Upper lobe of right lung (tissue), 1 donor: ENCODE measurements around the gene MGST2. TPM values are rescaled to one million over a fixed set of nuclear protein-coding genes. Genes with fewer than 3 reads are reported as not detected.

Experiments
- ATAC-seq: fragments of 200-7000 bp; cut with Tn5 transposase; one replicate; pipeline ENCODE4 v1.9.1; 2020; ENCODE audit warnings: mild to moderate bottlenecking, moderate library complexity
- DNase-seq: peaks from one replicate; pipeline ENCODE4 v3.0.0-alpha.2; 2020
- H3K27ac ChIP-seq: fragments of 200-600 bp; one replicate; pipeline ENCODE4 v1.8.0; 2022
- H3K27me3 ChIP-seq: fragments of 200-600 bp; one replicate; pipeline ENCODE4 v1.8.0; 2022; ENCODE audit warnings: mild to moderate bottlenecking
- H3K36me3 ChIP-seq: fragments of 200-600 bp; one replicate; pipeline ENCODE4 v1.8.0; 2022
- H3K4me1 ChIP-seq: fragments of 200-600 bp; one replicate; pipeline ENCODE4 v1.8.0; 2022
- H3K4me3 ChIP-seq: fragments of 200-600 bp; one replicate; pipeline ENCODE4 v1.8.0; 2022; ENCODE audit warnings: mild to moderate bottlenecking
- H3K9me3 ChIP-seq: fragments of 200-600 bp; one replicate; pipeline ENCODE4 v1.8.0; 2022
- CTCF ChIP-seq: fragments of 200-600 bp; IDR thresholded peaks from one replicate; pipeline ENCODE4 v1.8.0; 2022; ENCODE audit warnings: antibody characterized with exemption
- intact Hi-C: fragments of 100-400 bp; cut with DNase I; formaldehyde crosslinking; loops from one replicate; pipeline ENCODE4 v1.11.0; 2022
- total RNA-seq: library from RNA; stranded (reverse); fragmentation: NEBNext Ultra II Directional; extraction: Animal tissue kit (Norgen Biotek cat#: 25700); gene quantifications from one replicate; pipeline ENCODE4 v1.2.1, GENCODE V29; 2021
- donor health status: DM: no; HTN: yes; CAD: no; lungs with severe emphysema.

MGST2 gene
- total RNA-seq, 1 donor from 2014 or later = 64.6 TPM

- no peaks in the 10 kb centered on the region for H3K9me3 ChIP-seq
- no peaks in the 10 kb centered on the region for H3K4me1 ChIP-seq
- DNase-seq = no peak
- H3K27me3 ChIP-seq = no peaks in the 10 kb centered on the region
- no peak overlapping the region for H3K4me3 ChIP-seq
- H3K27ac ChIP-seq = no peak overlapping the region
- no peak for ATAC-seq
- peaks cover 12% of the 10 kb centered on the region for H3K36me3 ChIP-seq
- intact Hi-C loops = no loop called here
- TF ChIP-seq CTCF = no peak
Measured at GRCh38 chr4:139712882-139713281, 47.3 kb downstream of the MGST2 start.

GRCh38 chr4:139715746-139716391 is 50.2 kb downstream of the MGST2 start:
- Histone ChIP-seq H3K4me1 (no peaks in the 10 kb centered on the region), H3K27me3 (no peaks in the 10 kb centered on the region), H3K4me3 (no peak overlapping the region), H3K27ac (no peak overlapping the region), H3K9me3 (no peaks in the 10 kb centered on the region), H3K36me3 (peaks cover 34% of the 10 kb centered on the region)
- intact Hi-C loops = no loop called here
- no peak for DNase-seq
- ATAC-seq = no peak
- no peak for TF ChIP-seq CTCF

- no peaks in the 10 kb centered on the region for H3K4me1 ChIP-seq
- intact Hi-C loops = no loop called here
- DNase-seq (no peak), ATAC-seq (peak; percentile 36)
- H3K27ac ChIP-seq = no peak overlapping the region
- H3K36me3 ChIP-seq = peaks cover 34% of the 10 kb centered on the region
- no peak overlapping the region for H3K4me3 ChIP-seq
- no peak for TF ChIP-seq CTCF
- no peaks in the 10 kb centered on the region for H3K9me3 ChIP-seq
- H3K27me3 ChIP-seq = no peaks in the 10 kb centered on the region
Measured at GRCh38 chr4:139718358-139718757, 52.7 kb downstream of the MGST2 start.

GRCh38 chr4:139718833-139719232 is 53.2 kb downstream of the MGST2 start:
- H3K4me3 ChIP-seq = no peak overlapping the region
- no peak for TF ChIP-seq CTCF
- no peak for DNase-seq
- intact Hi-C loops = no loop called here
- H3K4me1 ChIP-seq = no peaks in the 10 kb centered on the region
- H3K36me3 ChIP-seq = peaks cover 34% of the 10 kb centered on the region
- H3K9me3 ChIP-seq = no peaks in the 10 kb centered on the region
- no peaks in the 10 kb centered on the region for H3K27me3 ChIP-seq
- H3K27ac ChIP-seq = no peak overlapping the region
- ATAC-seq = no peak

- no peak for TF ChIP-seq CTCF
- H3K4me3 ChIP-seq = no peak overlapping the region
- intact Hi-C loops = loop anchor here (10.0 kb wide), 1 partner anchor 525 kb away; no protein-coding TSS in a partner anchor
- no peaks in the 10 kb centered on the region for H3K9me3 ChIP-seq
- H3K27me3 ChIP-seq = no peaks in the 10 kb centered on the region
- peaks cover 30% of the 10 kb centered on the region for H3K36me3 ChIP-seq
- ATAC-seq (peak; percentile 31), DNase-seq (no peak)
- no peak overlapping the region for H3K27ac ChIP-seq
- no peaks in the 10 kb centered on the region for H3K4me1 ChIP-seq
Measured at GRCh38 chr4:139719381-139720101, 53.9 kb downstream of the MGST2 start.
